GM23248 (cell line): ENCODE data around the gene RAB4A. TPM values are rescaled to one million over a fixed set of nuclear protein-coding genes. Genes with fewer than 3 reads are reported as not detected.

Experiments
- DNase-seq: peaks from one replicate; pipeline ENCODE4 v3.0.0-alpha.2; 2015
- H2AFZ ChIP-seq: fragments of 200-600 bp; sonication (generic); 2 replicates; pipeline ENCODE4 v1.6.1; 2016; ENCODE audit warnings: antibody characterized with exemption
- H3F3A ChIP-seq: fragments of 200-600 bp; sonication (generic); 2 replicates; pipeline ENCODE4 v1.6.1; 2016; ENCODE audit warnings: mild to moderate bottlenecking, antibody characterized with exemption, mixed run types; ENCODE audit not compliant: insufficient read depth
- H3K27ac ChIP-seq: fragments of 200-600 bp; sonication (generic); 2 replicates; pipeline ENCODE4 v1.5.1; 2016; ENCODE audit warnings: mild to moderate bottlenecking
- H3K27me3 ChIP-seq: fragments of 200-600 bp; sonication (generic); replicated peaks from 2 replicates; pipeline ENCODE4 v1.6.1; 2016; ENCODE audit warnings: mild to moderate bottlenecking; ENCODE audit not compliant: insufficient read depth
- H3K36me3 ChIP-seq: fragments of 200-600 bp; sonication (generic); 2 replicates; pipeline ENCODE4 v1.6.1; 2016; ENCODE audit warnings: low read depth, mild to moderate bottlenecking
- H3K4me1 ChIP-seq: fragments of 200-600 bp; sonication (generic); 2 replicates; pipeline ENCODE4 v1.6.1; 2016; ENCODE audit warnings: mild to moderate bottlenecking; ENCODE audit not compliant: insufficient read depth
- H3K4me2 ChIP-seq: fragments of 200-600 bp; sonication (generic); one replicate; pipeline ENCODE4 v1.6.1; 2016; ENCODE audit warnings: mild to moderate bottlenecking; ENCODE audit not compliant: unreplicated experiment
- H3K4me3 ChIP-seq: fragments of 200-600 bp; sonication (generic); 2 replicates; pipeline ENCODE4 v1.5.1; 2016; ENCODE audit warnings: mild to moderate bottlenecking
- H3K79me2 ChIP-seq: fragments of 200-600 bp; sonication (generic); 2 replicates; pipeline ENCODE4 v1.6.1; 2016; ENCODE audit warnings: mild to moderate bottlenecking; ENCODE audit not compliant: insufficient read depth
- H3K9ac ChIP-seq: fragments of 200-600 bp; sonication (generic); 2 replicates; pipeline ENCODE4 v1.6.1; 2016; ENCODE audit warnings: mild to moderate bottlenecking
- H3K9me2 ChIP-seq: fragments of 200-600 bp; sonication (generic); 2 replicates; pipeline ENCODE4 v1.6.1; 2016; ENCODE audit warnings: mixed run types, mild to moderate bottlenecking, moderate library complexity; ENCODE audit not compliant: insufficient read depth
- H3K9me3 ChIP-seq: fragments of 200-600 bp; sonication (generic); one replicate; pipeline ENCODE4 v1.6.1; 2017; ENCODE audit warnings: low read depth
- H4K20me1 ChIP-seq: fragments of 200-600 bp; sonication (generic); 2 replicates; pipeline ENCODE4 v1.6.0; 2016; ENCODE audit not compliant: insufficient read depth
- EZH2 ChIP-seq: fragments of 200-600 bp; sonication (generic); IDR thresholded peaks from 2 replicates; pipeline ENCODE4 v1.6.1; 2018; ENCODE audit warnings: antibody characterized with exemption, mild to moderate bottlenecking; ENCODE audit not compliant: insufficient read depth, poor library complexity, severe bottlenecking
- EZH2phosphoT487 ChIP-seq: fragments of 200-600 bp; sonication (generic); IDR thresholded peaks from 2 replicates; pipeline ENCODE4 v1.6.1; 2018; ENCODE audit warnings: antibody characterized with exemption, moderate library complexity, mild to moderate bottlenecking, low read depth; ENCODE audit not compliant: insufficient read depth
- WGBS, 2 experiments: methylation state at CpG; one replicate each; pipeline ENCODE4 v1.1.6; 2015 to 2017; ENCODE audit warnings: low lambda C conversion rate in 2 of 2, low coverage in 1 of 2; ENCODE audit errors: missing lambda C conversion rate in 2 of 2; 5-methylcytosine and 5-hydroxymethylcytosine counted together
- in situ Hi-C: fragments of 300-500 bp; cut with MboI; formaldehyde crosslinking; loops from 2 replicates; pipeline ENCODE4 v1.15.0; 2020
- polyA plus RNA-seq: library from polyadenylated mRNA; unstranded; fragments of >200 nt; fragmentation: Nextera tagmentation; extraction: Ambion mirVana; gene quantifications from 2 replicates; pipeline ENCODE4 v1.2.1, GENCODE V29; 2016
- total RNA-seq: library from RNA; depleted of rRNA; stranded (reverse); fragments of >200 nt; shearing (Covaris generic); gene quantifications from 2 replicates; pipeline ENCODE4 v1.2.3, GENCODE V29; 2014

The RAB4A gene
- total and polyA plus RNA-seq, 2 experiments from 2014 or later, result 43.4 to 47.2 TPM

GRCh38 chr1:229275005-229275404 is 4.1 kb downstream of the RAB4A start:
- no peak for DNase-seq
- Histone ChIP-seq H3K4me2 (no peak overlapping the region), H3K79me2 (peaks cover 85% of the 10 kb centered on the region), H3K9ac (no peak overlapping the region), H3K36me3 (no peaks in the 10 kb centered on the region), H3K4me3 (no peak overlapping the region), H3K9me2 (no peaks in the 10 kb centered on the region), H2AFZ (no peak overlapping the region), H3K9me3 (no peaks in the 10 kb centered on the region), H3K4me1 (peaks cover 9% of the 10 kb centered on the region), H3F3A (peaks cover 11% of the 10 kb centered on the region), H3K27me3 (no peaks in the 10 kb centered on the region), H3K27ac (no peak overlapping the region), H4K20me1 (0 out of 2 replicates have a peak, but pooled peaks cover 3% of the 10 kb centered on the region)
- in situ Hi-C loops, result no loop called here
- TF ChIP-seq EZH2 (no peak), EZH2phosphoT487 (no peak)
- 92 to 99% methylated on average over 2 of the region's 2 CpGs for WGBS, 2 experiments

DNA sequence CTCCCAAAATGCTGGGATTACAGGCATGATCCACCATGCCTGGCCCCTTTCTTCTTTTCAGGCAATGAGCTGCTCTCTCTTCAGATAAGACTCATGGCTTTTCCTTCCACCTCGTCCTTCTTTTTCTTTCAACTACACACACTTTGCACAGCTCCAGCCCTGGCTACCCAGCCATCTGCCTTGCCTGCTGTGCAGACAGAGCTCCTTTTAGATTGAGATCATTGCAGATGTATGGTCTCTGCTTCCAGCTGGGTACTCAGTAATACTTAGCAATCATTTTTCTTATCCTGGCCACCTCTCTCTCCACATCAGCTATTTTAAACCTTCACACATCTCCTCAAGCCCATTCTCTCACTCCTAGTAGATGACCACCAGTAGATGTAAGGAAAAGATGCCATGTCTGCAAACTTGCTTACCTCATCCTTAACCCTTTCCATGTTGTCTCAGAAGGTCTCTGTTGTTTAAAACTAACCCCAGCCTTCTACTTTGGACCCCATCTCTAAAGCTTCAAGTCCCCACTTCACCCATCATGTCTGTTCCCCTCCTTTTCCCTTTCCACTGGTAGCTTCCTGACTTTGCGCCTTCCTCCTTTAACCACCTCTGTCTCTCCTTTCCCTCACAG is 7.3 kb downstream of the RAB4A start:
- Histone ChIP-seq H3K4me3 (no peak overlapping the region), H3K4me1 (peaks cover 8% of the 10 kb centered on the region; the same call in 1 of the 2 replicates), H3K27me3 (no peaks in the 10 kb centered on the region), H3K36me3 (no peaks in the 10 kb centered on the region), H3K9ac (no peak overlapping the region), H3K9me2 (no peaks in the 10 kb centered on the region), H2AFZ (no peak overlapping the region), H4K20me1 (peaks cover 3% of the 10 kb centered on the region; the same call in 1 of the 2 replicates), H3K4me2 (no peak overlapping the region), H3K9me3 (no peaks in the 10 kb centered on the region), H3K79me2 (peaks cover 100% of the 10 kb centered on the region), H3K27ac (no peak overlapping the region), H3F3A (peaks cover 15% of the 10 kb centered on the region; the same call in 1 of the 2 replicates)
- no peak for DNase-seq
- 75 to 96% methylated on average over 2 of the region's 2 CpGs for WGBS, 2 experiments
- in situ Hi-C loops, result no loop called here
- TF ChIP-seq EZH2 (no peak), EZH2phosphoT487 (no peak)

GRCh38 chr1:229279242-229279641 is 8.3 kb downstream of the RAB4A start:
- Histone ChIP-seq H2AFZ (no peak overlapping the region), H4K20me1 (peaks cover 3% of the 10 kb centered on the region; the same call in 1 of the 2 replicates), H3K9me3 (no peaks in the 10 kb centered on the region), H3K79me2 (peaks cover 100% of the 10 kb centered on the region), H3K9me2 (no peaks in the 10 kb centered on the region), H3K27ac (no peak overlapping the region), H3K27me3 (no peaks in the 10 kb centered on the region), H3K9ac (no peak overlapping the region), H3K4me1 (peaks cover 8% of the 10 kb centered on the region; the same call in 1 of the 2 replicates), H3K4me2 (no peak overlapping the region), H3K4me3 (no peak overlapping the region), H3K36me3 (no peaks in the 10 kb centered on the region), H3F3A (peaks cover 15% of the 10 kb centered on the region; the same call in 1 of the 2 replicates)
- WGBS, 2 experiments, result 98% methylated on average over 3 of the region's 3 CpGs
- TF ChIP-seq EZH2 (no peak), EZH2phosphoT487 (no peak)
- DNase-seq, result no peak
- in situ Hi-C loops, result no loop called here

DNA sequence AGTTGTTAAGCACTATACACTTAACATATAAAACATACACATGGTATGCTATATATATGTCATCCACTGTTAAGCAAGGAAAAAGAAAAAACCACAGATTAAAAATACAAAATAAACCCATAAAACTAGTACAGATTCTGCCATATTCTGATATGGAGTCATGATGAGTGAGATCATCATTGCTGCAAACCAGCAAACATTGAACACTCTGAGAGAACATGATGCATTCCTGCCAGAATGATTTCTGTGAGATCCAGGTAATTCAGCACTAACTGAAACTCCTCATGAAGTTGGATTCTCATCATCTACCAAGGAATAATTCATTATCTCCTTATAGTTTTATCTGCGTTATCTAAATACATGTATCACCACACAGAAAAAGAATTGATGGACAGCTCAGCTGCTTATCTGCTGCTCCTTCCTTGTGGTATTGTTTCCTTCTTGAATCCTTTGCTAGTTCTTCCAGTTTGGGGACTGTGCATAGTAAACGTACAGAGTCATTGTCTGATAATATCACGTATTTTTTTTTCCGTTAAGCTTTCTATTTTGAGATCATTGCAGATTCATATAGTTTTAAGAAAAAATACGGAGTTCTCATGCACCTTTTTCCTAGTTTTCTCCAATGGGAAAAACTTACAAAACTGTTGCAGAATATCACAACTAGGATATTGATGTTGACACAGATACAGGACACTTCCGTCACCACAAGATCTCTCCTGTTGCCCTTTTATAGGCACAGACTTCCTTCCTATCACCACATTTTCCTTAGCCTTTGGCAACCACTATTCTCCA is 9.3 kb downstream of the RAB4A start:
- Histone ChIP-seq H3K27me3 (no peaks in the 10 kb centered on the region), H2AFZ (no peak overlapping the region), H3K4me3 (no peak overlapping the region), H3K9ac (no peak overlapping the region), H3F3A (peaks cover 15% of the 10 kb centered on the region; the same call in 1 of the 2 replicates), H3K27ac (no peak overlapping the region), H3K4me1 (peaks cover 8% of the 10 kb centered on the region; the same call in 1 of the 2 replicates), H3K9me2 (no peaks in the 10 kb centered on the region), H3K9me3 (no peaks in the 10 kb centered on the region), H3K4me2 (no peak overlapping the region), H3K79me2 (peaks cover 100% of the 10 kb centered on the region), H4K20me1 (peaks cover 3% of the 10 kb centered on the region; the same call in 1 of the 2 replicates), H3K36me3 (no peaks in the 10 kb centered on the region)
- in situ Hi-C loops, result no loop called here
- TF ChIP-seq EZH2 (no peak), EZH2phosphoT487 (no peak)
- no peak for DNase-seq
- WGBS, 2 experiments, result 96 to 98% methylated on average over 6 of the region's 6 CpGs
